C4-2B (cell line): ENCODE results near the gene MIGA1.
A peak's percentile ranks its signal among the peaks of the same experiment; 100 is the strongest.

Experiments used
- H3K27ac ChIP-seq: fragments of 450-650 bp; 2 replicates; pipeline ENCODE4 v1.5.1; 2017
- CTCF ChIP-seq: fragments of 450-650 bp; conservative IDR thresholded peaks from 2 replicates; pipeline ENCODE4 v1.5.1; 2017; ENCODE audit warnings: mild to moderate bottlenecking
- ZFX ChIP-seq: fragments of 450-650 bp; IDR thresholded peaks from 2 replicates; pipeline ENCODE4 v1.6.1; 2017

MIGA1 gene

GRCh38 chr1:77756052-77756754 is 23.2 kb upstream of the MIGA1 start:
- H3K27ac ChIP-seq, result no peak overlapping the region
- TF ChIP-seq CTCF (no peak), ZFX (no peak)

- TF ChIP-seq ZFX (no peak), CTCF (no peak)
- H3K27ac ChIP-seq, result no peak overlapping the region
Measured at GRCh38 chr1:77757066-77757584, 22.3 kb upstream of the MIGA1 start.

- no peak overlapping the region for H3K27ac ChIP-seq
- TF ChIP-seq CTCF (no peak), ZFX (no peak)
Measured at GRCh38 chr1:77757603-77758002, 21.8 kb upstream of the MIGA1 start.

GRCh38 chr1:77759071-77760028 is 20.1 kb upstream of the MIGA1 start, which contains the start of gene USP33:
Gene USP33 (minus strand): TSS chr1:77759852. CDS start chr1:77741697, 18,155 bp downstream.
- peak within 1 kb of the TSS; percentile 84 for H3K27ac ChIP-seq
- TF ChIP-seq CTCF, result no peak; the same call in 1 of the 2 replicates
- TF ChIP-seq ZFX, result peak; percentile 88

- no peak for TF ChIP-seq CTCF
- no peak for TF ChIP-seq ZFX
- H3K27ac ChIP-seq, result no peak overlapping the region
Measured at GRCh38 chr1:77762072-77762476, 17.4 kb upstream of the MIGA1 start.

- no peak for TF ChIP-seq ZFX
- TF ChIP-seq CTCF, result no peak
- no peak overlapping the region for H3K27ac ChIP-seq
Measured at GRCh38 chr1:77768006-77768405, 11.4 kb upstream of the MIGA1 start.
